Endothelial cell of umbilical vein (primary cell): ENCODE results near the gene GBP6. TPM values are rescaled to one million over a fixed set of nuclear protein-coding genes. Genes with fewer than 3 reads are reported as not detected.
"Not testable (repeated sequence)": the region's sequence is repeated elsewhere in the genome, so short reads cannot be mapped to it uniquely, and the experiment has no call there.

ENCODE experiments used
- BruUV-seq: library from RNA; stranded (reverse); fragments of 400-500 nt; replicated peaks from 2 replicates; lab custom pipeline; 2021; lab: Mats Ljungman, UMichigan
- CTCF ChIA-PET: fragments of 300-600, 350-600 bp; sonication (Branson Sonifier 250); formaldehyde crosslinking; loops from one replicate; lab custom pipeline; 2021; ENCODE audit warnings: antibody characterized with exemption, inconsistent platforms; lab: Charles Lee
- POLR2A ChIA-PET: fragments of 300-600, 350-600 bp; sonication (Branson Sonifier 250); formaldehyde crosslinking; loops from one replicate; lab custom pipeline; 2021; ENCODE audit warnings: antibody characterized with exemption, inconsistent platforms; lab: Charles Lee
- DNase-seq: peaks from one replicate; pipeline ENCODE4 v3.0.0-alpha.2; 2011; ENCODE audit warnings: low read depth, low spot score
- FAIRE-seq: peaks from 2 replicates; lab custom pipeline; 2011; peaks lifted over from hg19 to GRCh38; lab: Jason Lieb, UNC
- H2AFZ ChIP-seq: 2 replicates; pipeline ENCODE4 v1.6.0; 2012; ENCODE audit warnings: low read depth, low read length, control low read depth, inconsistent platforms
- H3K27ac ChIP-seq: 2 replicates; pipeline ENCODE4 v1.5.1; 2011; ENCODE audit warnings: low read depth, mild to moderate bottlenecking, control low read depth, low read length, moderate library complexity; ENCODE audit not compliant: insufficient read depth
- H3K27me3 ChIP-seq, 2 experiments: 2 replicates each; pipeline versions ENCODE4 v1.6.0 to v1.6.1; 2011; ENCODE audit warnings: low read length in 2 of 2, mixed read lengths in 1 of 2; ENCODE audit not compliant: control insufficient read depth in 2 of 2, insufficient read depth in 2 of 2
- H3K36me3 ChIP-seq, 2 experiments: 2 replicates in 1 of 2; 3 replicates in 1 of 2; pipeline ENCODE4 v1.5.1; 2011; ENCODE audit warnings: low read length in 2 of 2, mild to moderate bottlenecking in 1 of 2, moderate library complexity in 1 of 2; ENCODE audit not compliant: control insufficient read depth in 2 of 2, insufficient read depth in 2 of 2; ENCODE audit errors: extremely low read depth in 1 of 2
- H3K4me1 ChIP-seq: 3 replicates; pipeline ENCODE4 v1.5.1; 2011; ENCODE audit warnings: mild to moderate bottlenecking, low read length; ENCODE audit not compliant: control insufficient read depth, insufficient read depth; ENCODE audit errors: extremely low read depth
- H3K4me2 ChIP-seq: 2 replicates; pipeline ENCODE4 v1.6.1; 2011; ENCODE audit warnings: low read length, control low read depth, mixed read lengths; ENCODE audit not compliant: insufficient read depth
- H3K4me3 ChIP-seq, 3 experiments: fragments of 200-600 bp in 1 of 3; sonication (generic), shearing (Covaris generic) in 1 of 3; replicated peaks in 1 of 3; 2 replicates each; pipeline ENCODE4 v1.5.1; 2011 to 2016; ENCODE audit warnings: control low read depth in 3 of 3, low read length in 3 of 3, mild to moderate bottlenecking in 2 of 3, inconsistent platforms in 1 of 3, low read depth in 1 of 3, moderate library complexity in 1 of 3; ENCODE audit not compliant: insufficient read depth in 1 of 3
- H3K79me2 ChIP-seq: 2 replicates; pipeline ENCODE4 v1.6.0; 2012; ENCODE audit warnings: low read length, inconsistent platforms; ENCODE audit not compliant: control insufficient read depth, insufficient read depth
- H3K9ac ChIP-seq: replicated peaks from 2 replicates; pipeline ENCODE3; 2011; ENCODE audit warnings: low read length, control low read depth; ENCODE audit not compliant: insufficient read depth; ENCODE audit errors: extremely low read depth
- H3K9me1 ChIP-seq: replicated peaks from 3 replicates; pipeline ENCODE4 v1.6.0; 2011; ENCODE audit warnings: mild to moderate bottlenecking, low read length; ENCODE audit not compliant: control insufficient read depth, insufficient read depth; ENCODE audit errors: extremely low read depth
- H3K9me3 ChIP-seq: replicated peaks from 2 replicates; pipeline ENCODE4 v1.5.1; 2012; ENCODE audit warnings: low read length, inconsistent platforms; ENCODE audit not compliant: control insufficient read depth, insufficient read depth
- H4K20me1 ChIP-seq: replicated peaks from 2 replicates; pipeline ENCODE3; 2011; ENCODE audit warnings: mild to moderate bottlenecking, low read length; ENCODE audit not compliant: control insufficient read depth, insufficient read depth; ENCODE audit errors: extremely low read depth
- EZH2 ChIP-seq: IDR thresholded peaks from 2 replicates; pipeline ENCODE4 v1.6.1; 2012; ENCODE audit warnings: borderline replicate concordance, low read depth, mild to moderate bottlenecking, moderate library complexity, low read length, inconsistent platforms; ENCODE audit not compliant: severe bottlenecking
- FOS ChIP-seq: IDR thresholded peaks from 2 replicates; pipeline ENCODE4 v1.6.1; 2011; ENCODE audit warnings: mild to moderate bottlenecking, low read length, moderate library complexity, borderline replicate concordance; ENCODE audit not compliant: insufficient read depth
- GATA2 ChIP-seq: IDR thresholded peaks from 2 replicates; pipeline ENCODE4 v1.7.0; 2011; ENCODE audit warnings: low read depth, mild to moderate bottlenecking, moderate library complexity, mixed read lengths, low read length; ENCODE audit not compliant: insufficient read length, insufficient read depth
- MAX ChIP-seq: IDR thresholded peaks from 2 replicates; pipeline ENCODE4 v1.6.1; 2011; ENCODE audit not compliant: insufficient read depth, insufficient read length
- POLR2A ChIP-seq: IDR thresholded peaks from 2 replicates; pipeline ENCODE4 v1.6.1; 2012; ENCODE audit warnings: low read depth, mild to moderate bottlenecking, control low read depth, low read length
- dilution Hi-C: fragments of 300-500 bp; cut with MboI; formaldehyde crosslinking; loops from one replicate; pipeline ENCODE4 v1.15.0; 2019; ENCODE audit warnings: low sequenced_read_pairs; ENCODE audit not compliant: extremely low pct_ligation_motif_present
- intact Hi-C: fragments of 100-400 bp; cut with micrococcal nuclease; formaldehyde crosslinking; loops from one replicate; pipeline ENCODE4 v1.10.0; 2022
- polyA plus RNA-seq, 4 experiments: library from polyadenylated mRNA; depleted of rRNA in 3 of 4; stranded (reverse) in 3 of 4; unstranded in 1 of 4; fragments of >200 nt; gene quantifications; 2 replicates each; pipeline versions ENCODE4 v1.2.1 to v1.2.3, GENCODE V29; 2011 to 2012; ENCODE audit warnings: missing spikeins in 1 of 4
- total RNA-seq: library from RNA; stranded (reverse); gene quantifications from 2 replicates; pipeline ENCODE4 v1.2.3, GENCODE V29; 2021
- TF ChIP-seq, protein P1 (sequence below), 2 donors: IDR thresholded peaks; 1 replicate in 1 of 2; 2 replicates in 1 of 2; pipeline ENCODE4 v1.5.1; 2011; ENCODE audit warnings: low read length in 2 of 2, mild to moderate bottlenecking in 2 of 2, moderate library complexity in 2 of 2, control low read depth in 1 of 2, inconsistent platforms in 1 of 2, low read depth in 1 of 2; ENCODE audit not compliant: insufficient read depth in 1 of 2; ENCODE audit errors: extremely low read depth in 1 of 2

The GBP6 gene
- total and polyA plus RNA-seq, 2 donors (not counting 3 experiments of a cell fraction or from before 2014, with no cell fraction given), result not detected

GRCh38 chr1:89429062-89429461, 65.2 kb downstream of the GBP6 start:
- no peaks in the 10 kb centered on the region for H4K20me1 ChIP-seq
- no peaks in the 10 kb centered on the region for H3K36me3 ChIP-seq
- dilution Hi-C loops (no loop called here), intact Hi-C loops (no loop called here)
- POLR2A ChIA-PET, result no interaction called here
- H3K4me3 ChIP-seq, result no peak overlapping the region
- CTCF ChIA-PET, result no interaction called here
- no peak overlapping the region for H3K4me2 ChIP-seq
- no peaks in the 10 kb centered on the region for H3K4me1 ChIP-seq
- H3K9me1 ChIP-seq, result no peaks in the 10 kb centered on the region
- H3K9ac ChIP-seq, result no peak overlapping the region
- no peak overlapping the region for H3K27ac ChIP-seq
- DNase-seq (no peak), FAIRE-seq (no peak)
- no TSS peak for BruUV-seq
- H3K79me2 ChIP-seq, result no peaks in the 10 kb centered on the region
- no peaks in the 10 kb centered on the region for H3K27me3 ChIP-seq
- no peaks in the 10 kb centered on the region for H3K9me3 ChIP-seq
- TF ChIP-seq, protein P1, sequence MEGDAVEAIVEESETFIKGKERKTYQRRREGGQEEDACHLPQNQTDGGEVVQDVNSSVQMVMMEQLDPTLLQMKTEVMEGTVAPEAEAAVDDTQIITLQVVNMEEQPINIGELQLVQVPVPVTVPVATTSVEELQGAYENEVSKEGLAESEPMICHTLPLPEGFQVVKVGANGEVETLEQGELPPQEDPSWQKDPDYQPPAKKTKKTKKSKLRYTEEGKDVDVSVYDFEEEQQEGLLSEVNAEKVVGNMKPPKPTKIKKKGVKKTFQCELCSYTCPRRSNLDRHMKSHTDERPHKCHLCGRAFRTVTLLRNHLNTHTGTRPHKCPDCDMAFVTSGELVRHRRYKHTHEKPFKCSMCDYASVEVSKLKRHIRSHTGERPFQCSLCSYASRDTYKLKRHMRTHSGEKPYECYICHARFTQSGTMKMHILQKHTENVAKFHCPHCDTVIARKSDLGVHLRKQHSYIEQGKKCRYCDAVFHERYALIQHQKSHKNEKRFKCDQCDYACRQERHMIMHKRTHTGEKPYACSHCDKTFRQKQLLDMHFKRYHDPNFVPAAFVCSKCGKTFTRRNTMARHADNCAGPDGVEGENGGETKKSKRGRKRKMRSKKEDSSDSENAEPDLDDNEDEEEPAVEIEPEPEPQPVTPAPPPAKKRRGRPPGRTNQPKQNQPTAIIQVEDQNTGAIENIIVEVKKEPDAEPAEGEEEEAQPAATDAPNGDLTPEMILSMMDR (IDR thresholded peaks at IDR 0.05; ENCODE audit: extremely low read depth in 1 of 2, insufficient read depth in 1 of 2, low read depth in 1 of 2, low read length in 2 of 2), result no peak
- no peak for TF ChIP-seq MAX
- TF ChIP-seq FOS, result no peak
- no peak for TF ChIP-seq GATA2
- no peak for TF ChIP-seq POLR2A
- no peak for TF ChIP-seq EZH2
- no peak overlapping the region for H2AFZ ChIP-seq

GRCh38 chr1:89429681-89430080, 65.8 kb downstream of the GBP6 start:
- H3K4me1 ChIP-seq, BruUV-seq, CTCF ChIA-PET, H3K36me3 ChIP-seq, H3K79me2 ChIP-seq, intact Hi-C loops, DNase-seq, dilution Hi-C loops, H3K27me3 ChIP-seq, FAIRE-seq, H4K20me1 ChIP-seq, H3K4me3 ChIP-seq, H3K9me1 ChIP-seq, H3K27ac ChIP-seq, POLR2A ChIA-PET, H3K9ac ChIP-seq, H3K9me3 ChIP-seq, H2AFZ ChIP-seq, H3K4me2 ChIP-seq: not testable (repeated sequence)
